Measurements from ENCODE around the gene CDH11. TPM values are rescaled to one million over a fixed set of nuclear protein-coding genes. Genes with fewer than 3 reads are reported as not detected.

The CDH11 gene
- polyA plus RNA-seq, 1 donor from 2014 or later = 22.9 TPM

GRCh38 chr16:65136681-65137080 is 14.8 kb upstream of the CDH11 start:
- Histone ChIP-seq H3K36me3 (ENCODE audit: insufficient read depth, low read length) (no peaks in the 10 kb centered on the region), H4K20me1 (ENCODE audit: insufficient read depth) (no peaks in the 10 kb centered on the region), H3F3A (ENCODE audit: insufficient read depth, low read length, poor library complexity, severe bottlenecking) (no peaks in the 10 kb centered on the region)

GRCh38 chr16:65126845-65127624 is 5.2 kb upstream of the CDH11 start:
- no peak overlapping the region for H3K27ac ChIP-seq (ENCODE audit: low read length)
- no peak overlapping the region for H2AFZ ChIP-seq (ENCODE audit: low read depth, low read length)
- no peaks in the 10 kb centered on the region for H3K79me2 ChIP-seq (replicated peaks; ENCODE audit: insufficient read depth, low read length)
- H3K9ac ChIP-seq (ENCODE audit: low read length) = no peak overlapping the region
- H3K9me2 ChIP-seq (ENCODE audit: insufficient read depth, low read length) = no peaks in the 10 kb centered on the region
- TF ChIP-seq CTCF (IDR thresholded peaks at IDR 0.05; ENCODE audit: poor library complexity, severe bottlenecking) (peak; percentile 39), MXI1 (conservative IDR thresholded peaks at IDR 0.05; ENCODE audit: poor library complexity, severe bottlenecking) (no peak)
- H3K4me3 ChIP-seq (ENCODE audit: low read length) = no peak overlapping the region
- H3K27me3 ChIP-seq (ENCODE audit: insufficient read depth, low read depth, low read length) = peaks cover 30% of the 10 kb centered on the region
- H3K36me3 ChIP-seq (ENCODE audit: insufficient read depth, low read length) = no peaks in the 10 kb centered on the region
- H3K9me3 ChIP-seq (ENCODE audit: low read length) = no peaks in the 10 kb centered on the region
- H3K4me2 ChIP-seq (ENCODE audit: low read length) = no peak overlapping the region
- no peaks in the 10 kb centered on the region for H3F3A ChIP-seq (ENCODE audit: insufficient read depth, low read length, poor library complexity, severe bottlenecking)
- no peaks in the 10 kb centered on the region for H4K20me1 ChIP-seq (ENCODE audit: insufficient read depth)

More at GRCh38 chr16:65136681-65137080, 14.8 kb upstream of the CDH11 start:
- Histone ChIP-seq H3K27me3 (ENCODE audit: insufficient read depth, low read depth, low read length) (no peaks in the 10 kb centered on the region), H3K79me2 (replicated peaks; ENCODE audit: insufficient read depth, low read length) (no peaks in the 10 kb centered on the region), H3K4me2 (ENCODE audit: low read length) (no peak overlapping the region), H3K9me3 (ENCODE audit: low read length) (no peaks in the 10 kb centered on the region), H3K27ac (ENCODE audit: low read length) (no peak overlapping the region), H2AFZ (ENCODE audit: low read depth, low read length) (no peak overlapping the region), H3K4me3 (ENCODE audit: low read length) (no peak overlapping the region), H3K9me2 (ENCODE audit: insufficient read depth, low read length) (no peaks in the 10 kb centered on the region), H3K9ac (ENCODE audit: low read length) (no peak overlapping the region)
- peak; percentile 46 for TF ChIP-seq EP300 (conservative IDR thresholded peaks at IDR 0.05; ENCODE audit: poor library complexity, severe bottlenecking)
- TF ChIP-seq SMC3 (conservative IDR thresholded peaks at IDR 0.05; ENCODE audit: poor library complexity) = no peak
- TF ChIP-seq CTCF (IDR thresholded peaks at IDR 0.05; ENCODE audit: poor library complexity, severe bottlenecking) = no peak

GRCh38 chr16:65125871-65126270 is 4.0 kb upstream of the CDH11 start:
- H3K4me2 ChIP-seq (ENCODE audit: low read length) = no peak overlapping the region
- no peaks in the 10 kb centered on the region for H3K9me3 ChIP-seq (ENCODE audit: low read length)
- no peak overlapping the region for H3K27ac ChIP-seq (ENCODE audit: low read length)
- H3K4me3 ChIP-seq (ENCODE audit: low read length) = no peak overlapping the region
- H3K9ac ChIP-seq (ENCODE audit: low read length) = no peak overlapping the region
- no peaks in the 10 kb centered on the region for H3K36me3 ChIP-seq (ENCODE audit: insufficient read depth, low read length)
- H2AFZ ChIP-seq (ENCODE audit: low read depth, low read length) = no peak overlapping the region
- H3K79me2 ChIP-seq (replicated peaks; ENCODE audit: insufficient read depth, low read length) = no peaks in the 10 kb centered on the region
- no peaks in the 10 kb centered on the region for H4K20me1 ChIP-seq (ENCODE audit: insufficient read depth)
- TF ChIP-seq POLR2AphosphoS5 (IDR thresholded peaks at IDR 0.05) (no peak), MXI1 (conservative IDR thresholded peaks at IDR 0.05; ENCODE audit: poor library complexity, severe bottlenecking) (no peak), TAF1 (IDR thresholded peaks at IDR 0.05; ENCODE audit: low read depth) (no peak), REST (IDR thresholded peaks at IDR 0.05; ENCODE audit: borderline replicate concordance) (no peak), CTCF (IDR thresholded peaks at IDR 0.05; ENCODE audit: poor library complexity, severe bottlenecking) (no peak), EP300 (conservative IDR thresholded peaks at IDR 0.05; ENCODE audit: poor library complexity, severe bottlenecking) (no peak), EZH2 (IDR thresholded peaks at IDR 0.05; ENCODE audit: borderline replicate concordance, insufficient read depth, low read length, poor library complexity, severe bottlenecking) (no peak)
- H3K27me3 ChIP-seq (ENCODE audit: insufficient read depth, low read depth, low read length) = peaks cover 30% of the 10 kb centered on the region
- no peaks in the 10 kb centered on the region for H3K9me2 ChIP-seq (ENCODE audit: insufficient read depth, low read length)
- no peaks in the 10 kb centered on the region for H3F3A ChIP-seq (ENCODE audit: insufficient read depth, low read length, poor library complexity, severe bottlenecking)
